ENCODE results near the gene NBAS.

NBAS gene

GRCh38 chr2:15187702-15188101 lies 373.4 kb downstream of the NBAS start:
- no peak for DNase-seq

DNA sequence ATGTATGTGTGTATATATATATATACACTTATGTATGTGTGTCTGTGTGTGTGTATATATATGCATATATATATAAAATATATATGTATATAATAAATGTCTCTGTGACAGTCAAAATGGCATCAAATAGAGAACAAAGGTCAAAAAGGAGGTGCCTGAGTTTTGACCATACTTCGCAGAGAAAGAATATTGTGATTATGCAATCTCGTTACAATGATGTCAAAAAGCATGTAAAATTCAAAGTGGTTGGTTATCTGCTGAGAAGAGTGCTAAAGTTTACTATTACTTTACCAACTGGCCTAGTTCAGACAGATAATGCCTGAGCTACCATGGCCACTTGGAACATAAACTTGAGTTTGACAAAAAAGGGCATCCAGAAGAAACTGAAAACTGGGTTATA lies 375.0 kb downstream of the NBAS start:
- DNase-seq, result no peak

GRCh38 chr2:15184491-15184890 lies 376.6 kb downstream of the NBAS start:
- DNase-seq, result no peak

GRCh38 chr2:15182275-15182674 lies 378.9 kb downstream of the NBAS start:
- no peak for DNase-seq

GRCh38 chr2:15181092-15181745 lies 379.9 kb downstream of the NBAS start:
- no peak for DNase-seq

DNA sequence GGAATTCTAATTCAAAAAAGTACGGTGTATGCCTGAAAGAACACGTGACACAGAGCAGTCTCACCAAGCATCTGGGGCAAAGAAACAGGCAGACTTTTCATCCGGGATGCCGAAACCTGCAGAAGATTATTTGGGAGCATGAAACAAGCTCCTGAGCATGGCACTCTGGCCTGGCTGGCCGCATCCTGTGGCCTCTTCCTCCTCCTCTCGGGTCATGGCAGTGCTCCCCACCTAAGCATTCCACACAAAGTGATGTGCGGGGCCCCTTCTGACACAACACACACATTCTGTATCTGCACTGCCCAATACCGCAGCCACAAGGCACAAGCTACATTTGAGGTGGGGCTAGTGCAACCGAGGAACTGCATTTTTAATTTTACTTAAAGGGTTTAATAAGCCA lies 380.8 kb downstream of the NBAS start:
- DNase-seq, result no peak

GRCh38 chr2:15178946-15179345 lies 382.2 kb downstream of the NBAS start:
- DNase-seq, result peak; percentile 63

DNA sequence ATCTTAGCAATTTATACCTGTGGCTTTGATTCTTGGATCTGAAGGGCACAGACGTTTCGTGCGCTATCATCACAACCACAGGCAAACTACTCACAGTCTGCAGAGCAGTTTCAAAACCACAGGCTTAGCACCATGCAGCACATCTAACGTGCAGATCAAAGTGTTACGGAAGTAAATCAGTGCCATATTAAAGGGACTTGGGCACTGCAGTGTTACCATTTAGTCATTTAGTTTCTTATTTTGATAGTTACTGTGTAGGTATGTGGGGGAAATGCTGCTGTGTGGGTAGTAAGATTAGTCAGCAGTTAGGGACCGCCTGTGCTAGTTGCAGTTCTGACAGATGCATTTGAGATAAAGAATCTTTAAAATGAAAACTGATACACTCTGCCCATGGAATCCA lies 384.0 kb downstream of the NBAS start:
- DNase-seq, result peak; percentile 96

DNA sequence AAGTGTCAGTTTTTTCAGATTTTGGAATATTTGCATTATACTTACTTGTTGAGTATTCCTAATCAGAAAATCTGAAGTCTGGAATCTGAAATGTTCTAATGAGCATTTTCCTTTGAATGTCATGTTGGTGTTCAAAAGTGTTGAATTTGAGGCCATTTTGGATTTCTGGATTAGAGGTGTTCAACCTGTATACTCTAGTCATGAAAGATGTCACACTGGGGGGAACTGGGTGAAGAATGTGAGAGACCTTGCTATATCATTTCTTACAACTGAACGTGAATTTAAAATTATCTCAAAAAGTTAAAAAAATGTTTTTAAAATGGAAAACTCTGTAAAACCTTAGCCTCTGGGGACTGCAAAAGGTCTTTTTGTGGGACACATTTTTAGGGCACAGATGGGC lies 384.5 kb downstream of the NBAS start:
- no peak for DNase-seq

GRCh38 chr2:15174567-15174966 lies 386.6 kb downstream of the NBAS start:
- no peak for DNase-seq

DNA sequence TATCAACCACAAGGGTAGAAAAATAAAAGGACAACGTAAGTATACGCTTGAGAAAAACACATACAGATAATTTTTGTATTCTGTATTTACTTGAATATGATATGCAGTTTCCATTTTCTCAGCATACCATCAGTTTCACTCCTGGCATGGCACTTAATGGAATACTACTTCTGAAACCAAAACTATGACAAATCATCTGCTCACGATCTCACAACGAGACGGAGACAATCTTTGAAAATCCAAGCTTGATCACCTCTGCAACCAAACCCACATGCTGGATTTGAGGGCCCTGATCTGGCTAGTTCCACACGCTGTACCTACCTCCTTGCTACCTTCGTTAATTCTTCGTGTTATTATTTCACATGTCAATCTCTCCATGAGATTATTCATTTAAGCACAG lies 387.6 kb downstream of the NBAS start:
- peak; percentile 69 for DNase-seq

GRCh38 chr2:15172825-15173224 lies 388.3 kb downstream of the NBAS start:
- DNase-seq, result no peak

DNA sequence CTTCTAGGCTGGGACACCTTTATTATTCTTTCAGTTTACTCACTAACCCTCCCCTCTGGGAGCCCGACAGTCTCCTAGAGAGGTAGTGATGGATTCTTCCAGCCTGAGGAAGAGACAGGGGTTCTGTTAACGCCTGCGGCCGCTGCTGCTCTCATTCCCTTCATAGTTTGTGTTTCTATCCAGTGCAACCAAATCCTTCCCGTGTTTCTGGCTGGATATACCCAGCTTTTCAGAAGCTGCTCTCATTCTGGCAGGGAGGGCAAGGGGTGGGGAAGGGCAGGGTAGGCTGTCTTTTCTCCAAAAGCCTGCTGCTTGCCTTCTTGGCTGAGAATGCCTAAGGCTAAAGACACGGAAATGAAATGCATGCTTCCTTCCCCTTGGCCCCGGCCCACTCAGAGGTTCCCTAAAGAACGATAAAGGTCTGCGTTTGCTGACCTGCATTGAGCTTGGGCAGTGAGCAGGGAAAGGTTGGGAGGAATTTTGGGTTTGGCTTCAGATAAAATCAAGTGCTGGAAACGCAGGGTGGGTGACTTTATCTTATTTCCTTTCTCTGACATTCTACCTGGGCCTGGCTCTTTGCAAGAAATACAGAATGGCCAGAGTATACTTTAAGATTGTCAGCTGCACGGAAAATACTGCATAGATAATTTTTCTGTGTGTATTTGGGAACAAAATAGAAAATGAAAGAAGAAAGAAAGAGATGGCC lies 390.9 kb downstream of the NBAS start:
- DNase-seq, result no peak

- DNase-seq, result no peak
Measured at GRCh38 chr2:15169326-15170069, 391.6 kb downstream of the NBAS start.

DNA sequence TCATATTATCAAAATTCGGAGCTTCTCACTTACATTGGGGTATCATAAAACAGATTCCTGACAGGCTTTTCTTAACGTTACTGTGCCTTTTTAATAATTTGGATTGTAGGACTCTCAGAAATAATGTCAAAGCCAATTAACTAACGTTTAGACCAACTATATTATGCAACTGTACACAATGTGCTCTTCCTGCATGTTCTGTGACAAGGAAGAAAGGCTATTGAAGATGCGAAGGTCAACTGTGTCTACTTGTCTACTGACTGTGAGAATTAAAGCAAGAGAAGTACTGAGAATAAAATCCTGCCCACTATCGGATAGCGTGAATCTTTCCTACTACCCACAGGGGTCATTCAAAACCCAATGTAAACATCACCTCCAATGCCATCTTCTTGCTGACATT lies 393.0 kb downstream of the NBAS start:
- DNase-seq, result no peak

DNA sequence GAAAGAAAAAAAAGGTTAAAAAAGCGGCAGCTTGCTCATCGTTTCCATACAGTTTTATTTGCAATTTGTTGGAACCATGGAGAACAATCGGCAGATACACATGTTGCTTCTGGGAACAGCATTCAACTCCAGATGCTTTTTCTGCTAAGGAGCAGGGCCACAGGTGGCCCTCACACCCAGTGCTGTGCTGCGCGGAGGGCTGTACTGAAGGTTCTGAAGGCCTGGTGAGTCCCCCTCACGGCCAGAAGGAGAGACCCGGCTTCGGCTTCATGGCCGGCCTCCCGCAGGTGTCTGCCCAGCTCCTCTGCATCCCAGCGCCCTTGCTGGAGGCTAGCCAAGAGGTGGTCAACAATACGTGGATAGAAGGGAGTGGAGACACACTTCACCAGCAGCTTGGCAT lies 394.3 kb downstream of the NBAS start:
- no peak for DNase-seq

DNA sequence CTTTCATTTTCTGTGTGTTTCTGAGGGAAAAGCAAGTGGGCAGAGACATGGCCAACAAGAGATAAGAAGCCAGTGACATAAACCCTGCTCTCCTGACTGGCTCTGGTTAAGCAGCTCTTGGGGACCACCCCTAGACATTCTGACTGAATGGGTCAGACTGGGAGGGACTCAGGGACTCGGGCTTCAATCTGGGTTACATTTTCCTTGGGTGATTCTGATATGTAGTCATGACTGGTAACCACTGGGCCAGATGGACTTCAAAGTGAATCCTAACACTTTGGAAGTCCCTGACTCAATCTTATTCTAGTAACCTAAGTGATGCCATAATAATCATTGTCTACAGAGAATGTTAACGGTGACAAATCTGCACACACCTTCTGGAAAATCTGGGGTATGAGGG lies 397.8 kb downstream of the NBAS start:
- DNase-seq, result no peak

DNA sequence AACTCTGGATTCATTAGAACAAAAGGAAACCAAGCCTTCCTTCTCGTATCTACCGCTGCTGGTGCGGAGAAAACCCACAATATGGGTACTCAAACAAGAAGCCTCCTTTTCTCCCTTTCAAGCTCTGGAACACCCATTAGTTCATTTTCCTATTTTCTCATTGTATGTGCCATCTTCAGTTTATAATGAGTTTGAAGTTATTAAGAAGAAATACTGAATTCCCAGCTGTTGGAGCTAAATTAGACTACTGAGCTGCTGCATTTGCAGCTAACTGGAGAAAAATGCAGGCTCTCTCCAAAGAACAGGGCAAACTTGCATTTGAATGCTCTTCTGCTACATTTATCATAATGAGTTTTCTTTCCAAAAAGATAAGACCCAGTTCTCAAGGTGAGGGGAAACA lies 398.5 kb downstream of the NBAS start:
- no peak for DNase-seq

GRCh38 chr2:15160201-15160991 lies 400.7 kb downstream of the NBAS start:
- DNase-seq, result no peak

GRCh38 chr2:15159751-15160177 lies 401.4 kb downstream of the NBAS start:
- DNase-seq, result peak; percentile 35

GRCh38 chr2:15159206-15159605 lies 401.9 kb downstream of the NBAS start:
- no peak for DNase-seq

GRCh38 chr2:15158532-15158931 lies 402.6 kb downstream of the NBAS start:
- DNase-seq, result no peak

DNA sequence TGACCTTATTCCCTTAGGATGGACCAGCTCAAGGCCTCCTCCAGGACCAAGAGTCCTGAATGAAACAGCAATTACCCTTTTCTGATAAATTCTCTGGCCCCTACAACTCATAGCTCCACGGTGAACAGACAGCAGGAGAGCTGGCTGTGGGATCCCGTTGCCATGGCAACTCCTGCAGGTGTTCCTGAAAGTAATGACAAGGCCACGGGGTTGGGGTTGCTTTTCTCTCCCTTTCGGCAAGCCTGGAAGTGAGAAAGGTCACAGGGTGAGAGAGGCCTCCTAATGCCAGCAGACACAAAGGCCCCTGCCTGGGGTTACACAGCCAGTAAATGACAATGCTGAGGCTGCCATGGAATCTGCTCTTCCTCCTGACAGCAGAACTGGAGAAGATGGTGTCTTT lies 403.0 kb downstream of the NBAS start:
- DNase-seq, result no peak
